ENCODE data around the gene BMPR1A. TPM values are rescaled to one million over a fixed set of nuclear protein-coding genes. Genes with fewer than 3 reads are reported as not detected.

Gene BMPR1A
- total RNA-seq, 1 experiment from 2014 or later: 104 TPM

GRCh38 chr10:86868353-86868752 lies 111.9 kb downstream of the BMPR1A start:
- POLR2A ChIA-PET: interaction anchor here (0.6 to 1.1 kb wide), 4 partner anchors 60 to 468 kb away, joined by 3 to 7 read pairs (median 4); partner anchors contain the start of gene BMPR1A
- TF ChIP-seq FOXP4 (CRISPR knock-in tag; IDR thresholded peaks at IDR 0.05) (peak; percentile 20; the same call in 1 of the 2 replicates), ETV6 (CRISPR knock-in tag; IDR thresholded peaks at IDR 0.05) (peak; percentile 34; the same call in 1 of the 2 replicates), SP1 (CRISPR knock-in tag; conservative IDR thresholded peaks at IDR 0.05) (peak; percentile 38; the same call in 1 of the 2 replicates), NFATC4 (CRISPR knock-in tag; IDR thresholded peaks at IDR 0.05) (no peak), TEAD1 (CRISPR knock-in tag; IDR thresholded peaks at IDR 0.05) (peak; percentile 60; the same call in 1 of the 2 replicates), ZNF423 (CRISPR knock-in tag; IDR thresholded peaks at IDR 0.05) (peak; percentile 61; the same call in 1 of the 2 replicates), ZBTB21 (CRISPR knock-in tag; IDR thresholded peaks at IDR 0.05; ENCODE audit: borderline replicate concordance) (peak; percentile 73), NFYB (CRISPR knock-in tag; conservative IDR thresholded peaks at IDR 0.05; ENCODE audit: low read depth) (no peak), MAX (CRISPR knock-in tag; IDR thresholded peaks at IDR 0.05) (0 out of 2 replicates have a peak, but pooled peaks have one; percentile 17)
- Mint-ChIP-seq H3K4me3 (peak overlapping the region; percentile 22), H3K9me3 (no peaks in the 10 kb centered on the region), H3K36me3 (peaks cover 10% of the 10 kb centered on the region), H3K27me3 (ENCODE audit: low read depth) (no peaks in the 10 kb centered on the region), H3K4me1 (peaks cover 90% of the 10 kb centered on the region), H3K27ac (peak overlapping the region; percentile 99)
- ATAC-seq (peak; percentile 86), DNase-seq (ENCODE audit: low spot score) (peak; percentile 85)
- CTCF ChIA-PET: interaction anchor here (0.6 to 1.3 kb wide), 3 partner anchors 11 to 31 kb away, joined by 3 to 13 read pairs (median 4); no protein-coding TSS in a partner anchor

GRCh38 chr10:86870679-86871078 lies 114.3 kb downstream of the BMPR1A start:
- CTCF ChIA-PET: no interaction called here
- POLR2A ChIA-PET: no interaction called here
- H3K9me3 Mint-ChIP-seq: no peaks in the 10 kb centered on the region
- peaks cover 10% of the 10 kb centered on the region for H3K36me3 Mint-ChIP-seq
- peak overlapping the region; percentile 92 for H3K27ac Mint-ChIP-seq
- peaks cover 82% of the 10 kb centered on the region for H3K4me1 Mint-ChIP-seq
- H3K27me3 Mint-ChIP-seq (ENCODE audit: low read depth): no peaks in the 10 kb centered on the region
- DNase-seq (ENCODE audit: low spot score): no peak
- ATAC-seq: no peak
- no peak overlapping the region for H3K4me3 Mint-ChIP-seq
- TF ChIP-seq ZNF121 (CRISPR knock-in tag; IDR thresholded peaks at IDR 0.05) (no peak), IRF2 (CRISPR knock-in tag; IDR thresholded peaks at IDR 0.05; ENCODE audit: borderline replicate concordance, low read depth) (no peak), ATF2 (CRISPR knock-in tag; IDR thresholded peaks at IDR 0.05; ENCODE audit: borderline replicate concordance, low read depth) (no peak), RELA (CRISPR knock-in tag; IDR thresholded peaks at IDR 0.05; ENCODE audit: borderline replicate concordance) (no peak), HMGA2 (CRISPR knock-in tag; IDR thresholded peaks at IDR 0.05) (no peak), RORB (CRISPR knock-in tag; IDR thresholded peaks at IDR 0.05) (no peak), OVOL2 (CRISPR knock-in tag; IDR thresholded peaks at IDR 0.05; ENCODE audit: borderline replicate concordance) (no peak), CBFB (CRISPR knock-in tag; IDR thresholded peaks at IDR 0.05; ENCODE audit: low read depth) (no peak), ZNF423 (CRISPR knock-in tag; IDR thresholded peaks at IDR 0.05) (no peak), ZNF232 (CRISPR knock-in tag; IDR thresholded peaks at IDR 0.05) (no peak), FOXP4 (CRISPR knock-in tag; IDR thresholded peaks at IDR 0.05) (no peak), E2F1 (CRISPR knock-in tag; IDR thresholded peaks at IDR 0.05) (no peak), USF1 (CRISPR knock-in tag; IDR thresholded peaks at IDR 0.05) (no peak), ZBTB21 (CRISPR knock-in tag; IDR thresholded peaks at IDR 0.05; ENCODE audit: borderline replicate concordance) (no peak), MYBL2 (CRISPR knock-in tag; IDR thresholded peaks at IDR 0.05) (no peak), ZNF138 (CRISPR knock-in tag; conservative IDR thresholded peaks at IDR 0.05) (no peak), ELF4 (CRISPR knock-in tag; IDR thresholded peaks at IDR 0.05; ENCODE audit: low read depth) (no peak), TEAD1 (CRISPR knock-in tag; IDR thresholded peaks at IDR 0.05) (no peak), EMX1 (CRISPR knock-in tag; IDR thresholded peaks at IDR 0.05) (no peak), SMAD3 (CRISPR knock-in tag; IDR thresholded peaks at IDR 0.05; ENCODE audit: borderline replicate concordance) (no peak)
